HL-60 (cell line): ENCODE results near the gene EFNA2.

Experiments used
- DNase-seq, 2 experiments: peaks; one replicate each; pipeline ENCODE4 v3.0.0-alpha.2; 2010 to 2020; ENCODE audit warnings: low read depth in 1 of 2, low spot score in 1 of 2
- H3K27ac ChIP-seq: fragments of 250-450 bp; sonication (Bioruptor Pico); replicated peaks from 2 replicates; pipeline ENCODE4 v1.5.1; 2020; ENCODE audit warnings: mild to moderate bottlenecking, moderate library complexity
- H3K27me3 ChIP-seq: fragments of 250-450 bp; sonication (Bioruptor Pico); 2 replicates; pipeline ENCODE4 v1.5.1; 2021; ENCODE audit warnings: mild to moderate bottlenecking, moderate library complexity; ENCODE audit not compliant: insufficient read depth, poor library complexity, severe bottlenecking
- H3K4me3 ChIP-seq: replicated peaks from 2 replicates; pipeline ENCODE4 v1.5.1; 2011; ENCODE audit warnings: mild to moderate bottlenecking, control low read depth, low read length; ENCODE audit not compliant: insufficient read depth
- CTCF ChIP-seq: IDR thresholded peaks from one replicate; pipeline ENCODE4 v1.5.1; 2011; ENCODE audit warnings: low read length, control low read depth, inconsistent platforms; ENCODE audit not compliant: insufficient read depth
- GABPA ChIP-seq: IDR thresholded peaks from 2 replicates; pipeline ENCODE4 v1.6.1; 2012; ENCODE audit warnings: low read depth
- POLR2AphosphoS5 ChIP-seq: IDR thresholded peaks from 2 replicates; pipeline ENCODE4 v1.6.1; 2012; ENCODE audit warnings: low read depth
- SPI1 ChIP-seq: IDR thresholded peaks from 2 replicates; pipeline ENCODE4 v1.6.1; 2012; ENCODE audit warnings: low read depth, mild to moderate bottlenecking, borderline replicate concordance
- TF ChIP-seq, protein P1 (sequence below): IDR thresholded peaks from 2 replicates; pipeline ENCODE4 v1.6.1; 2012; ENCODE audit warnings: low read depth; ENCODE audit not compliant: insufficient replicate concordance

EFNA2 gene

DNA sequence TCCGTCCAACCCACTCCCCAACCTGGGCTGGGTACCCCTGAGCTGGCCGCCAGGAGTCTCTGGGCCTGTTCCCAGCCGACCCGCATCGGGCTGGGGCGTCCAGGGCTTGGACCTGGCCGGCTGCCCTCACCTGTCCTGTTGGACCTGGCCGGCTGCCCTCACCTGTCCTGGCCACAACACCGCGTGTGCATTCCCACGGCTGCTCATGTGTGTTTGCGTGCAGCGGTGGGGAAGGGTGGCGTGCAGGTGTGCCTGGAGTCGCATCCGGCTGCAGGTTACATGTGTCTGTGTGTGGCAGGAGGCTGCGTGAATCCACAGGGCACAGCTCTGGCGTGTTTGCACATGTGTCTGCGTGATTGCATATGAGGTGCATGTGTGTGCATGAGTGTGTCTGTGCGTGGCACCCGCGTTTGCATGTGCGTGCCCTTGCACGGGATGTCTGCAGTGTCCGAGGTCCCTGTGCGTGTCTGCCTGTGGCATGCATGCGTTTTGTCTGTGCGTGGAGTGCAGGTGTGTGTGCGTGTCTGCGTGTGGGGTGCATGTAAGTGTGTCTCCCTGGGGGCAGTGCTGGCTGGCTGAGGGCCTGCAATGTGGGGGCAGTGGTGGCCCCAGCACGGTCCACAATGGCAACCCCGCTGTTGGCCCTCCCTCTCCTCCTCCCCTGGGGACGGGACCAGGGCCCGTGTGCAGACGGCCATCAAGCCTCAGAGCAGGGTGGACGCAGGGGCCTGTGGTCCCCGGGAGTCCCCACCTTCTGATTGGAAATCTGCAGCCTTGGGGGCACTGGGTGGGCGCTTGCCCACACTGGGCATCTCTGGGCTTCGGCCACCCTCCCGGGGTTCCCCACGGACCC, 3.4 kb downstream of the EFNA2 start:
- Histone ChIP-seq H3K4me3 (no peak overlapping the region), H3K27me3 (peaks cover 91% of the 10 kb centered on the region), H3K27ac (no peak overlapping the region)
- TF ChIP-seq GABPA (no peak), SPI1 (no peak)
- no peak for DNase-seq

DNA sequence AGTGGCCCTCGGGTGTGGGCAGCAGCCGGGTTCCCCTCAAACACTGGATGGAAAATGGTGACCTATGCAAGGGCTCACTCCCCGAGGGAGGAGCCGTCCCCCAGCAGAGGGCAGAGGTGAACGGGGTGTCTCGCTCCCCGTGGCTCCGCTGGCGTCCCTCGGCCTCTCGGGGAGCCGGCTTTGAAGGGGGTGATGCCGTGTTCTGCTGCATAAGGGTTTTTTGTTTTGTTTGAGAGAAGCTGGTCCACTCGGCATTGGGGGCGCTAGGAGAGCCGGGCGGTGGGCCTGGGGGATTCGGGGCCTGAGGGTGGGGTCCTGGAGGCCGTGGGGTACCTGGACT, 4.0 kb downstream of the EFNA2 start:
- no peak overlapping the region for H3K27ac ChIP-seq
- TF ChIP-seq, protein P1, sequence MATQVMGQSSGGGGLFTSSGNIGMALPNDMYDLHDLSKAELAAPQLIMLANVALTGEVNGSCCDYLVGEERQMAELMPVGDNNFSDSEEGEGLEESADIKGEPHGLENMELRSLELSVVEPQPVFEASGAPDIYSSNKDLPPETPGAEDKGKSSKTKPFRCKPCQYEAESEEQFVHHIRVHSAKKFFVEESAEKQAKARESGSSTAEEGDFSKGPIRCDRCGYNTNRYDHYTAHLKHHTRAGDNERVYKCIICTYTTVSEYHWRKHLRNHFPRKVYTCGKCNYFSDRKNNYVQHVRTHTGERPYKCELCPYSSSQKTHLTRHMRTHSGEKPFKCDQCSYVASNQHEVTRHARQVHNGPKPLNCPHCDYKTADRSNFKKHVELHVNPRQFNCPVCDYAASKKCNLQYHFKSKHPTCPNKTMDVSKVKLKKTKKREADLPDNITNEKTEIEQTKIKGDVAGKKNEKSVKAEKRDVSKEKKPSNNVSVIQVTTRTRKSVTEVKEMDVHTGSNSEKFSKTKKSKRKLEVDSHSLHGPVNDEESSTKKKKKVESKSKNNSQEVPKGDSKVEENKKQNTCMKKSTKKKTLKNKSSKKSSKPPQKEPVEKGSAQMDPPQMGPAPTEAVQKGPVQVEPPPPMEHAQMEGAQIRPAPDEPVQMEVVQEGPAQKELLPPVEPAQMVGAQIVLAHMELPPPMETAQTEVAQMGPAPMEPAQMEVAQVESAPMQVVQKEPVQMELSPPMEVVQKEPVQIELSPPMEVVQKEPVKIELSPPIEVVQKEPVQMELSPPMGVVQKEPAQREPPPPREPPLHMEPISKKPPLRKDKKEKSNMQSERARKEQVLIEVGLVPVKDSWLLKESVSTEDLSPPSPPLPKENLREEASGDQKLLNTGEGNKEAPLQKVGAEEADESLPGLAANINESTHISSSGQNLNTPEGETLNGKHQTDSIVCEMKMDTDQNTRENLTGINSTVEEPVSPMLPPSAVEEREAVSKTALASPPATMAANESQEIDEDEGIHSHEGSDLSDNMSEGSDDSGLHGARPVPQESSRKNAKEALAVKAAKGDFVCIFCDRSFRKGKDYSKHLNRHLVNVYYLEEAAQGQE: no peak
- TF ChIP-seq POLR2AphosphoS5 (no peak), GABPA (no peak), SPI1 (no peak), CTCF (no peak)
- H3K27me3 ChIP-seq: peaks cover 91% of the 10 kb centered on the region
- H3K4me3 ChIP-seq: no peak overlapping the region
- no peak for DNase-seq

DNA sequence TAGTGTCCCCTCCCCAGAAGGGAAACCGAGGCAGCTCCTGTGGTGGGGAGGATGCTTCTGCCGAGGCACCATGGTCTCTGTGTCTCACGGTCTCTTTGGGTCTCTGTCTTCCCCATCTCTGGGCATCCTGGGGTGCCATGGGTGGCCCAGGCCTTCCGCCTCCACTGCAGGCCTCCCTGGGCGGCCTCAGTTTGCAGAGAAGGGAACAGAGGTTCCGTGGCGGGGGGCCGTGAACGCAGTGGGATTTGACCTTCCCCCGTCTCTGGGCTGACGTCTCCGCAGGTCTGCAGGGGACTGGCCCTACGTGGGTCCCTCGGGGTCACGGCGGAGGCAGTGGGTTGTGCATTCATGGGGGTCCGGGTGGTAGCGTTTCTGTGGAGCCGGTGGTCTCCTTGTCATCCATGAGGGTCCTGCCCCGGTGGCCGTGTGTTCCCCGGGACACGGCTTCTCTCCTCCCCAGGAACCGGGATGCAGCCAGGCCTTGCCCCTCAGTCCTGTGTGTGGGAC, 4.6 kb downstream of the EFNA2 start:
- Histone ChIP-seq H3K27me3 (peaks cover 91% of the 10 kb centered on the region), H3K27ac (no peak overlapping the region), H3K4me3 (no peak overlapping the region)
- DNase-seq: no peak
- TF ChIP-seq CTCF (no peak), GABPA (no peak), SPI1 (no peak), POLR2AphosphoS5 (no peak)
- TF ChIP-seq, protein P1: no peak

DNA sequence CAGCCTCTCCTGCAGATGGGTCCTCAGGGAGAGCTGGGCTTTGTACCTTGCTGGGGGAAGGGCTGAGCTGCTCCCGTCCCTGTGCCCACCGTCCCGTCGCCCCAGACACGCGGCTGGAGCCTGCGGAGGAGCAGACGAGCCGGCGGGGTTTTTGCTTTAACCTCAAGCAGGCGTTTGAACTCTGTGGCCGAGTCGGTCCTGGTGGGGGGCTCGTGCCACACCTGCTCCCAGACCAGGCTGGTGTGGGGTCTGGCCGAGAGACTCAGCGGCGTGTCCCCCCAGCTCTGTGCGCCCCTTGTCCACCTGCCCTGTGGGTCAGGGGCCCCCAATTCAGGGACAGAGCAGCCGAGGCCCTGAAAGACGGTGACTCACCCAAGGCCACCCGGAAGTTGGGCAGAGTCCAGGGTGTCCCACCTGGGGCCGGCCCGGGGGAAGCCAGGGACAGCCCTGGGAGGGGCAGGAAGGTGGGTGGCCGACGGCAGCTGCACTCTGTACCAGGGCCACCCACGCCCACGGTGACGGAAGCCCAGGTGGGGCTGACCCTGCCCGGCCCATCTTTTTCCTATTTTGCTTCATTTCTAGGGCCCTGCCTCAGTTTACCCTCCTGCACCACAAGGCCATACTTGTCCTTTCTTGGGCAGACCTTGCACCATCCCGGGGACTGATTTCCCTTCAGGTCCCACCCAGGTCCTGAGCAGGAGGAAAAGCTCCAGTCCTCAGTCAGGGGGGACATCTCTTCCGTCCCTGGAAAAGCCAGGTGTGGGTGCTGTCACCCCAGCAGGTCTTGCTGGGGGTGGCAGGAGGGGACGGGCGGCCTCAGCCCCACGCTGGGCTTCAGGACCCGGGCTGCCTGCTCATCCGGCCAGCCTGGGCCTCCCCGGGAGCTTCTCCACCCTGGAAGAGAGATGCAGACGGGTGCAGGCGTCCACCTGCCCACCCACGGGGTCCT, 5.3 kb downstream of the EFNA2 start:
- Histone ChIP-seq H3K27me3 (peaks cover 94% of the 10 kb centered on the region), H3K27ac (no peak overlapping the region), H3K4me3 (no peak overlapping the region)
- TF ChIP-seq CTCF: no peak
- no peak for TF ChIP-seq GABPA
- TF ChIP-seq, protein P1: no peak
- DNase-seq: no peak
